ENCODE results near the gene BCL2.

Gene BCL2

DNA sequence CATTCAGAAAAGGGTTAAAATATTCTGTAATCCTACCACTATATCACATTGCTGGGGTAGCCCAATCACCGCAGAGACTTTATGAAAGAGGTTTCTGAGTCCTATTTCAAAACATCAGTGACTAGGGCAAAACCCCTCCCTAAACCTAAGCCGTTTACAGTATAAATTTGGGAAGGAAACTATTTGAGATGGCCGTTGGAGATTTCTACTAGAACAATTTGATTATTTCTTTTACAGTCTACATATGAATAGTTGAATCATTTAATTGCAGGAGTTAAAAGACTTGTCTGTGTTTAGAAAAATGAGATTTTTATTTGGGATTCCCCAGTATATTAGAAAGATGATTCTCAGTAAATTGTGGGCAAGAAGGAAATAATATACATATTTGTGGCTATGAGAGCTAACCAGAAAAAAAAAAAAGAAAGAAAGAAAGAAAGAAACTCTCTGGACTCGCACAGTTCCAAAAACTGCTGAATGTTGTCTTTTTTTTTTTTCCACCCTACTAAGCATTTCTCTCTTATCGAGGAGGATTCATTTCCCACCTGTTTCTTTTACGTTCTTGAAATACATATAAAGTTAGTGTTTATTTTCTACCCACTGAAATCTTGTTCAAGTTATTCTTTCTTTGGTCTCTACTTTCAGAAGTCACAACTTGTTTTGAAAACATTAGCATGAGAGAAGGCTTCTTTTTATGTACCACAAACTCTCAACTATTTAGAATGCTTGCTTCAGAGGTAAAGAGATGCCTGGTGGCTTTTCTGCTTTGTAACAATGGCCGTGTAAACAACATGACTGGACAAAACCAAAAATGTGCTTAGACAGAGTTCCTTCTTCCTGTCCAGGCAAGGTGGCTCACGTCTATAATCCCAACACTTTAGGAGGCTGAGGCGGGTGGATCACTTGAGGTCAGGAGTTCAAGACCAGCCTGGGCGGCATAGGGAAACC is 65.9 kb downstream of the BCL2 start:
- Mint-ChIP-seq H3K9me3 (peaks cover 14% of the 10 kb centered on the region), H3K4me1 (ENCODE audit: low read depth) (peaks cover 75% of the 10 kb centered on the region), H3K4me3 (peak overlapping the region; percentile 24), H3K27ac (peak overlapping the region; percentile 6), H3K36me3 (ENCODE audit: low read depth) (peaks cover 72% of the 10 kb centered on the region), H3K27me3 (no peaks in the 10 kb centered on the region)

DNA sequence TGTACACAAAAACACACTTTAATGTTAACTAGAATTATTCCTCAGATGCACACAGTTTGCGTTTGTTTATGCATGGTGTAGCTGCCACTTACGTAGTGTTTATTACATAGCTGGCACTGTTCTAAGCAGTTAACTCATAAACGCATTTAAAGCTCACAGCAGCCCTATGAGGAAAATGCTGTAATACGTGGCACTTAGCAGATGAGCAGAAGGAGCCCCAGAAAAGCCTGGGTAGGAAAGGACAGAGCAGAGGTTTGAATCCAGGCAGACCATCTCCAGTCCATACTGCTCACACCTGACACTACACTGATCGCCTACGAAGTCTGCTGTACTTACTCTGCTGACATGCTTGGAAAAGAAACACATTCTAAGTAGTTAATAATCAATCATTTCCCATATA is 66.6 kb downstream of the BCL2 start:
- Mint-ChIP-seq H3K36me3 (ENCODE audit: low read depth) (peaks cover 76% of the 10 kb centered on the region), H3K27ac (peak overlapping the region; percentile 6), H3K4me1 (ENCODE audit: low read depth) (peaks cover 71% of the 10 kb centered on the region), H3K4me3 (no peak overlapping the region), H3K9me3 (peaks cover 14% of the 10 kb centered on the region), H3K27me3 (no peaks in the 10 kb centered on the region)

DNA sequence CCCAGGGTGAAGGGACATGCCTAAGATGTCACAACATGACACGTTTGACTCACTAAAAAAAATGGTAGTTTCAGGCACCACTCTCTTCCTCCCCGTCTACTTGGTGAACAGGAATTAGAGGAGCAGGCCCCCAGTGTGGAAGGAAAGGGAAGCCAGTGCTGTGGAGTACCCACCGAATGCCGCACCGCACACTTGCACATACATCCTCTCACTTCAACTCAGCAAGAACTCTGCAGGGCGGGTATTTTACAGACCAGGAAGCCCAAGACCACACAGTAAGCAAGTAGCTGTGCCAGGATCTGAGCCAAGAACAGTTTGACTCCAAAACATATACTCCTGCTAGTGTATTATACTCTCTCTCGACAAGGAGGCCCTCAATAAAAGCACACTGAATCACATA is 69.8 kb downstream of the BCL2 start:
- H3K27ac Mint-ChIP-seq = peak overlapping the region; percentile 13
- peaks cover 77% of the 10 kb centered on the region for H3K36me3 Mint-ChIP-seq (ENCODE audit: low read depth)
- no peaks in the 10 kb centered on the region for H3K27me3 Mint-ChIP-seq
- H3K4me3 Mint-ChIP-seq = peak overlapping the region; percentile 14
- peaks cover 60% of the 10 kb centered on the region for H3K4me1 Mint-ChIP-seq (ENCODE audit: low read depth)
- peaks cover 18% of the 10 kb centered on the region for H3K9me3 Mint-ChIP-seq

DNA sequence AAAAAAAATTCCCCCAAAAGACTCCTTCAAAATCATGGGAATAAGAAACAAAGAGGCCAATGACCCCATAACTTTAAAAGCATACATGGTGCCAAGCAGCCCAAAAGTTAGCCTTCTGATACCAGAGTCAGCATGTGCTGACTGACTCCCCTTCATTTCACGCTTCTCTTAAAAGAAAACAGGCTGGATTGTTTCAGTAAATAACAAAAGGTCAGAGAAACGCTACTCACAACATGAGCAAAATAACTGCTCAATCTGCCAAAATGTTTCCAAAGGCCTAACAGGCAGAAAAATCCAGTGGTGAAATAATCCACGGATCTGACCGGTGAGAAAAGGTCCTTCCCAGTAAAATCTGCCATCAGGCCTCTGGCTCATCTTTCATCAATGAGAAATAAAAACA is 71.6 kb downstream of the BCL2 start:
- no peak overlapping the region for H3K4me3 Mint-ChIP-seq
- no peak overlapping the region for H3K27ac Mint-ChIP-seq
- H3K4me1 Mint-ChIP-seq (ENCODE audit: low read depth) = peaks cover 50% of the 10 kb centered on the region
- H3K36me3 Mint-ChIP-seq (ENCODE audit: low read depth) = peaks cover 76% of the 10 kb centered on the region
- no peaks in the 10 kb centered on the region for H3K27me3 Mint-ChIP-seq
- peaks cover 15% of the 10 kb centered on the region for H3K9me3 Mint-ChIP-seq

DNA sequence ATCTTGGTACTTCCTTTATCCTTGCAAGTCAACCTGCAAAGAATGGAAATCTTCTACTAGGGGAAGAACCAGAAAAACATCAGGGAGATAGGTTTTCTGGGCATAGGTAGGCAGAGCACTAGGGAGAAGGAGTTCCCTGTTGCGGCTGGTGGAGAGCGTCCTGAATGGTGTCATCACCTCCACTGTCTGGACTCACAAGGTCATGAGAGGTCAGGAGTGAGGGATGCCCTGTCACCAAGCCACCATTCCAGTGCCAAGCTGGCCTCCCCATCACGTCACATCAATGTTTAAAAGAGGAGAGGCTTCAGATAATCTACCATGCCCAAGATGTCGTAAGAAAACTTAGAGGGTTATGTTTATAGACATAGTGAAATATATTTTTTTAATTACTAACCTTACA is 72.1 kb downstream of the BCL2 start:
- Mint-ChIP-seq H3K4me1 (ENCODE audit: low read depth) (peaks cover 48% of the 10 kb centered on the region), H3K27me3 (no peaks in the 10 kb centered on the region), H3K27ac (no peak overlapping the region), H3K36me3 (ENCODE audit: low read depth) (peaks cover 76% of the 10 kb centered on the region), H3K4me3 (no peak overlapping the region), H3K9me3 (peaks cover 12% of the 10 kb centered on the region)

DNA sequence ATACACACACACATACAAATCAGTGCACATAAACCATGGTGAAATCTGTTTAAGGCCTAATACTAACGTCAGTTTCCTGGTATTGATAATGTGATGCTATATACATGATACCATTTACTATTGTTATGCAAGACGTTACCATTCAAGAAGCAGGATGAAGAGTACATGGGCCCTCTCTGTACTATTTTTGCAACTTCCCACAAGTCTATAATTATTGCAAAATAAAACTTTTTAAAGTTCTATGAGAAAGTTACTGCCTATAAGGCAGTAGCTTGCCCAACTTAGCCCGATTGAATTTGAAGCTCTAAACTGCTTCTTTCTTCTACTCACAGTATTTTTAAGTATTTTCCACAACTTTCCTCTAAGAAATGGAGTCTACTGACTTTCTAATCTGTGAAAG is 74.0 kb downstream of the BCL2 start:
- H3K27me3 Mint-ChIP-seq = no peaks in the 10 kb centered on the region
- H3K4me1 Mint-ChIP-seq (ENCODE audit: low read depth) = peaks cover 58% of the 10 kb centered on the region
- no peak overlapping the region for H3K27ac Mint-ChIP-seq
- peaks cover 82% of the 10 kb centered on the region for H3K36me3 Mint-ChIP-seq (ENCODE audit: low read depth)
- H3K9me3 Mint-ChIP-seq = peaks cover 9% of the 10 kb centered on the region
- H3K4me3 Mint-ChIP-seq = no peak overlapping the region

DNA sequence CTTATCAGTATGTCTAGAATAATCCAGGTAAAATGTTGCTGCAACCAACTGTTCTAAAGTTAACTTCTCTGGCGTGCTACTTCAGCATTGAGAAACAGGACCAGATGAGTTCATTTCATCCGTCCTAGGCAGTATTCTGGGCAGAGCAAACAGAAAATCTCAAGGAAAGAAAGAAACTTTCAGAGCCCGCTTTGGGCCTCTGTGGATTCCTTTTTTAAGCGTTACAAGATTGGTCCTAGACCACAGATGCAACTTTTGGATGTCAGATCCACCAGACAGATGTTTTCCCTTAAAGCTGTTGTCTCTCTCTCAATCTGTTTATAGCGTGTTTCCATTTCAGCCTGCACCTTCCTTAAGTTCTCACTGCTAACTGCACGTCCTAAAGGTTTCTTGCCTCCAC is 75.0 kb downstream of the BCL2 start:
- Mint-ChIP-seq H3K4me3 (no peak overlapping the region), H3K27ac (no peak overlapping the region), H3K27me3 (no peaks in the 10 kb centered on the region), H3K4me1 (ENCODE audit: low read depth) (peaks cover 48% of the 10 kb centered on the region), H3K36me3 (ENCODE audit: low read depth) (peaks cover 85% of the 10 kb centered on the region), H3K9me3 (peaks cover 9% of the 10 kb centered on the region)

DNA sequence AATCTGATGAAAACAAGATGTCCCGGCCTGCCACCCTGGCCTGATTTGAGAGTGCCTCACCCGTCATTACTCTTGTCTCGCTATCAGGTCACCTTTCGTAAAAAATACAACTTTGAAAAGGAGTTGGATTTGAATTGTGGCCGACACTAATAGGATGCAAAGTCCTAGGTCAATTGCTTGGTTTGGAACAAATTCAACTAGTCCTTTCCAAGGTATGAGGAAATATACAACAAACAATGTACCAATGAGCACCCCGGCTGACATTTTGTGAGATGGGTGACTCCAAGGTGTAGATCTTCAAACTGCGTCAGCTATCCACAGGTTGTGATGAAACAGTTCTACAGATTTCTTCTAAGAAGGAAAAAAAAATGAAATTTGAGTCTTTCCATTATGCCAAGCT is 77.8 kb downstream of the BCL2 start:
- peaks cover 62% of the 10 kb centered on the region for H3K4me1 Mint-ChIP-seq (ENCODE audit: low read depth)
- peaks cover 3% of the 10 kb centered on the region for H3K9me3 Mint-ChIP-seq
- H3K27ac Mint-ChIP-seq = no peak overlapping the region
- H3K4me3 Mint-ChIP-seq = no peak overlapping the region
- no peaks in the 10 kb centered on the region for H3K27me3 Mint-ChIP-seq
- peaks cover 87% of the 10 kb centered on the region for H3K36me3 Mint-ChIP-seq (ENCODE audit: low read depth)

DNA sequence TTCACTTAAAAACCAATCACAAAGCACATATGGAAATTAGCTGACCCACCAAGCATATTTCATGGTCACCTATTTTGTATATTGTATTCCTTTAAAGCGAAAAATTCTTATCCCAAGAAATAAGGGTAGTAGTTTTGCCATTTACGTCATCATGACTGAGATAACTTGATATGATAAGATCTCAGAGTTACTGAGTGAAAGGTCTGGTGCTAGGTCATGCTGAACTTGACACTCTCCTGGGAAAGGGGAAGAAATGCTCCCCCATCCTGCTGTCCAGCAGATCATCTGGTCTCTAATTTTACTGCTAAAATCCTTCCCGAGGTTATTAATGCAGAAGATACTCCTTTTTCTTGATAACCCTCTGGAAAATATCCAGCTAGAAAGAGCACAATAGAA is 78.3 kb downstream of the BCL2 start:
- no peaks in the 10 kb centered on the region for H3K27me3 Mint-ChIP-seq
- H3K9me3 Mint-ChIP-seq = no peaks in the 10 kb centered on the region
- no peak overlapping the region for H3K4me3 Mint-ChIP-seq
- H3K36me3 Mint-ChIP-seq (ENCODE audit: low read depth) = peaks cover 87% of the 10 kb centered on the region
- H3K4me1 Mint-ChIP-seq (ENCODE audit: low read depth) = peaks cover 63% of the 10 kb centered on the region
- no peak overlapping the region for H3K27ac Mint-ChIP-seq

DNA sequence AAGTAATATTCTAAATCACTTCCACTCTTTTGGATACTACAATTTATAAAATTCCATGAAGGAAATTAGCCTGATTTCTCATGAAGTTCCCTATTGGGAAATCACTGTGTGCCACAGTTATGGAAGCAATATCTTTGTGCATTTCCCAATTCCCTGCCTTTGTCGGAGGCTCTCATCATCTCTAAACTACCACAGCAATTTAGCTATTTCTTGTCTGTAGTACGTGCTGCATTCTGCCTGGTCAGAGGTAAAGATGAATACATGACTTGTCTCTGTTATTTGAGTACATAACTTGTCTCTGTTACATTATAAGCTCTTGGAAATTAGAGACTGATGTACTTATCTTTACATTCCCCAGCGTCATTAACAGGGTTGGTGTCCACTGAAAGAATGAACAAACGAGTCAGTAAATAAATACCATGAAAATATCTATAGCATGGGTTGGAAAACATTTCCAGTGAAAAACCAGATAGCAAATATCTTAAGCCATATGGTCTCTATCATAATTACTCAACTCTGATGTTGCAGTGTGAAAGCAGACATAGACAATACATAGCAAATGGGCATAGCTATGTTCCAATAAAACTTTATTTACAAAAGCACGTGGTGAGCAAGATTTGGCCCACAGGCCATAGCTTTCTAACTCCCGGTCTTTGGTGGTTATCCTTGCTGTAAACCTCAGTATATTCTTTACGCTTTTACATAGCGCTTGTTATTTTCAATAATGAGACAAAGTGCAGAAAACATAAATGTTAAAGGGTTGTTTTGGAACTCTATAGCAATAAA is 78.8 kb downstream of the BCL2 start:
- peak overlapping the region; percentile 45 for H3K27ac Mint-ChIP-seq
- H3K4me1 Mint-ChIP-seq (ENCODE audit: low read depth) = peaks cover 64% of the 10 kb centered on the region

DNA sequence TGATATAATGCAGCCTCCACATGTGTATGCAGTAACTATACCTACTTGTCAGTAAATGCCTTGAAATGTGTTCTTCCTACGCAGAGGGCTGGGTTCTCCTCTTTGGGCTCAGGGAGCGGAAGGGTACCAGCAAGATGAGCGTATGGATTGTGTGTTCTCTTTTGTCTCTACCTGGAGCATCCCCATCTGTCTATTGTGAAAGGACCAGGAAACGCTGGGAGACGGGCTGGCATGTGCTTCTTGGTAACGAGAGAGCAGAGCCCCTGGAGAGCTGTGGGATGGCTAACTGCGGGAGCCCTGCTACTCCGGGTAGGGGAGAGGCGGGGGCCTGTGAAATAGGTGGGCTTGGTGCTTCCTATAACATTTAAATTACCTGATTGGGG is 80.9 kb downstream of the BCL2 start:
- peaks cover 85% of the 10 kb centered on the region for H3K36me3 Mint-ChIP-seq (ENCODE audit: low read depth)
- H3K9me3 Mint-ChIP-seq = peaks cover 10% of the 10 kb centered on the region
- H3K27me3 Mint-ChIP-seq = no peaks in the 10 kb centered on the region
- H3K4me3 Mint-ChIP-seq = no peak overlapping the region
- peaks cover 69% of the 10 kb centered on the region for H3K4me1 Mint-ChIP-seq (ENCODE audit: low read depth)
- H3K27ac Mint-ChIP-seq = peak overlapping the region; percentile 41

More for the DNA sequence above, 78.8 kb downstream of the BCL2 start:
- H3K9me3 Mint-ChIP-seq = no peaks in the 10 kb centered on the region
- H3K36me3 Mint-ChIP-seq (ENCODE audit: low read depth) = peaks cover 86% of the 10 kb centered on the region
- H3K27me3 Mint-ChIP-seq = no peaks in the 10 kb centered on the region
- no peak overlapping the region for H3K4me3 Mint-ChIP-seq

DNA sequence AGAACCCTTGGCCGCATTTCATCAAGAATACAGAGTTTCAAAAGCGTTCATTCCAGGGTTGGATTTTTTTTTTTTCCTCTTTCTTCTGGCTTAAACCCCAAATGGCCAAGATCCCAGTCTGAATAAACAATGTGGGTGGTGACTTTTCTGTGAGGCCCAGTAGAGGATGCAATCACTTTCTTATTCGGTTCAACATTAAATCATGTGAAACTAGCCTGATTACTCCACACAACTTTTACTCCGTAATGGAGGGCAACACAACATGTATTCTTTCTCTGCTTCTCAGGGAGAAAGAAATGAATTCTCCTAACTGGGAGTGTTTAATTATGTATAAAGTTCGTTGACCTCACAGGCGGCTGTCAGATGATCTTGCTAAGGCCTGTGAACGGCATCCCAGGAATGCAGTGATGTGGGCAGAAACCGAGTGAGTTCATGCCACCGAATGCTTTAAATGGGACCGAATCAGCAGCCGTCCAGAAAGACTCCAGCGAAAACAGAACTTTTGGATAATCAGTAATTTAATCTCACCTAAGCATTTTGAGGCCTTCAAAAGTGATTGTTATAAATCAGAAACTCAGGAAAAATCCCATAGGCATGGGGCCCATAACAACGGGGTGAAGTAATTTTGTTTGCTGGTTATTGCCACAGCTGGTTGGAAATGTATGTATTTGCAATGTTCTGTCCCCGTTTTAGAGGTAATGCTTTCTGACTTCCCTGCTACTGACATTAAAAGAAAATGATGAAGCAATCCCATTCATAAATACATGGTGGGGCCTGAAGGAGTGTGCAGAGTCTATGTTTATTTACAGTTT is 81.5 kb downstream of the BCL2 start:
- Mint-ChIP-seq H3K27ac (peak overlapping the region; percentile 41), H3K36me3 (ENCODE audit: low read depth) (peaks cover 82% of the 10 kb centered on the region), H3K4me1 (ENCODE audit: low read depth) (peaks cover 73% of the 10 kb centered on the region), H3K4me3 (no peak overlapping the region), H3K9me3 (peaks cover 10% of the 10 kb centered on the region), H3K27me3 (no peaks in the 10 kb centered on the region)

DNA sequence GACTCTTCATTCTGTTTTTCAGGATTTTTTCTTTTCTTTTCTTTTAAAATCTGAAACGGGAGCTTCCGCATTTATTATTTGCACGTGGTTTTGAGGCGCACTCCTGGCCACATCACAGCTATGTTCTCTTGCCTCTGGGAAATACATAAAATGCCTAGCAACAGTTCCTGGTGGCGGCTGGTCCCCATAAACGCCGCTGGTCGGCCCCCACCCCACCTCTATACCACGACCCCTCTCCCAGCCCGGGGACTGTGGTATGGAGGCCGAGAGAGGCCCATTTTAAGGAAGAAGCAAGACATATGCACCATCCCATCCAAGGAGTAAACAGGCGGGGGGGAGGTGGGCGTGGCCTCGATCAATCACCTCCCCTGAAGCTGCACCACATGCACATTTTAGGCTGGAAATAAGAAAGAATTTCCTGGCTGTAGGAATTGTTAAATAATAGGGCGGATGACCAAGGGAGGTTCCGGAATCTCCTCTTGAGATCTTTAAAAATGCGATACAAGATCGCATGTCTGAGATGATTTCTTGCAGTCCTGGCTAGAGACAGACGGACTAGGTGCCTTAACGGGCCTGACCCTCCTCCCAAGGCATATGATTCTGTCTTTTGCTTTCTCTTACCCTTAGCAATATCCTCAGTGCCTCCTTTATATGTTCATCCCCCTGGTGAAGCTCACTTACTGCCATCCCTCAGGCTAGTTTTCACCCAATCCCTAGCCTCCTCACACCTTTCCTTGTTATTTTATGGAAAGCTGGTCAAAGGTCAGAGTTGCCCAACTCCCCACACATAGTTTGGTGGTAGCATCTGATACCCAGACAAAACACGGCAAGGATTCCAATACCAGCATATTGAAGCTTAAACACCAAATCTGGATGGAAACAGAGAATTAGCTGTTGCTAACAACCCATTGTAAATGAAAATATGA is 82.4 kb downstream of the BCL2 start:
- H3K36me3 Mint-ChIP-seq (ENCODE audit: low read depth) = peaks cover 73% of the 10 kb centered on the region
- H3K27ac Mint-ChIP-seq = peak overlapping the region; percentile 86
- H3K4me3 Mint-ChIP-seq = peak overlapping the region; percentile 32
- H3K4me1 Mint-ChIP-seq (ENCODE audit: low read depth) = peaks cover 76% of the 10 kb centered on the region
- peaks cover 10% of the 10 kb centered on the region for H3K9me3 Mint-ChIP-seq
- no peaks in the 10 kb centered on the region for H3K27me3 Mint-ChIP-seq

DNA sequence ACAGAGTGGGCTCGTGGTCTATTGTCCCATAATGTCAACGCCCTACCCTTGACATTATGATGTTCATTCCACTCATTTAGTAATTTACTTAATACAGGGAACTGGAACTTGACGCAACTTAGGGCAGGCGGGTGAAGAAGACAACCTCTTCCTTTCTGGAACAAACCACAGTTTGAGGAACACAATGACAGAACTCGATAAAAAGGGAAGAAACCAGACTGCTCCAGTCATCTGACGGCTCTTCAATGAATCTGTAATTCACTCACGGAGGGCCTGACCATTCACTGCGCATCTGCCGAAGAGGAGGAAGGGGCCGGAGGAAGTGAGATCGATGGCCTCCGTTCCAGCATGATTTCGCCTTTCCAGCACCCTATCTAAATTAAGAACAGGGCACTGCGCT is 83.2 kb downstream of the BCL2 start:
- Mint-ChIP-seq H3K4me3 (no peak overlapping the region), H3K4me1 (ENCODE audit: low read depth) (peaks cover 77% of the 10 kb centered on the region), H3K9me3 (peaks cover 10% of the 10 kb centered on the region), H3K27ac (peak overlapping the region; percentile 86), H3K27me3 (no peaks in the 10 kb centered on the region), H3K36me3 (ENCODE audit: low read depth) (peaks cover 65% of the 10 kb centered on the region)
